ENCODE data around the gene SIK3.

Gene SIK3

GRCh38 chr11:116856423-116856822, 241.8 kb downstream of the SIK3 start:
- Histone ChIP-seq H3K4me3 (ENCODE audit: low read depth, low read length) (no peak overlapping the region), H3K27me3 (no peaks in the 10 kb centered on the region), H3K4me1 (no peaks in the 10 kb centered on the region), H3K36me3 (peaks cover 57% of the 10 kb centered on the region), H3K9me3 (no peaks in the 10 kb centered on the region)
- no peak for TF ChIP-seq CTCF (IDR thresholded peaks at IDR 0.05; ENCODE audit: low read depth, low read length)
- DNase-seq: no peak

- no peak overlapping the region for H3K4me3 ChIP-seq (ENCODE audit: low read depth, low read length)
- no peaks in the 10 kb centered on the region for H3K9me3 ChIP-seq
- no peaks in the 10 kb centered on the region for H3K27me3 ChIP-seq
- no peak for TF ChIP-seq CTCF (IDR thresholded peaks at IDR 0.05; ENCODE audit: low read depth, low read length)
- H3K36me3 ChIP-seq: peaks cover 54% of the 10 kb centered on the region
- no peaks in the 10 kb centered on the region for H3K4me1 ChIP-seq
- DNase-seq: no peak
Measured at GRCh38 chr11:116855413-116855812, 242.8 kb downstream of the SIK3 start.

GRCh38 chr11:116853461-116854073, 244.7 kb downstream of the SIK3 start:
- Histone ChIP-seq H3K9me3 (no peaks in the 10 kb centered on the region), H3K4me3 (ENCODE audit: low read depth, low read length) (no peak overlapping the region), H3K36me3 (peaks cover 58% of the 10 kb centered on the region), H3K4me1 (no peaks in the 10 kb centered on the region), H3K27me3 (no peaks in the 10 kb centered on the region)
- no peak for DNase-seq
- no peak for TF ChIP-seq CTCF (IDR thresholded peaks at IDR 0.05; ENCODE audit: low read depth, low read length)

- Histone ChIP-seq H3K9me3 (no peaks in the 10 kb centered on the region), H3K36me3 (peaks cover 57% of the 10 kb centered on the region), H3K4me1 (no peaks in the 10 kb centered on the region), H3K27me3 (no peaks in the 10 kb centered on the region), H3K4me3 (ENCODE audit: low read depth, low read length) (no peak overlapping the region)
- DNase-seq: no peak
- no peak for TF ChIP-seq CTCF (IDR thresholded peaks at IDR 0.05; ENCODE audit: low read depth, low read length)
Measured at GRCh38 chr11:116852261-116853031, 245.8 kb downstream of the SIK3 start.

GRCh38 chr11:116851626-116852025, 246.6 kb downstream of the SIK3 start:
- TF ChIP-seq CTCF (IDR thresholded peaks at IDR 0.05; ENCODE audit: low read depth, low read length): no peak
- no peaks in the 10 kb centered on the region for H3K4me1 ChIP-seq
- peaks cover 62% of the 10 kb centered on the region for H3K36me3 ChIP-seq
- no peak for DNase-seq
- H3K4me3 ChIP-seq (ENCODE audit: low read depth, low read length): no peak overlapping the region
- H3K27me3 ChIP-seq: no peaks in the 10 kb centered on the region
- H3K9me3 ChIP-seq: no peaks in the 10 kb centered on the region

GRCh38 chr11:116849486-116849885, 248.7 kb downstream of the SIK3 start:
- H3K4me3 ChIP-seq (ENCODE audit: low read depth, low read length): no peak overlapping the region
- H3K4me1 ChIP-seq: no peaks in the 10 kb centered on the region
- peaks cover 70% of the 10 kb centered on the region for H3K36me3 ChIP-seq
- H3K27me3 ChIP-seq: no peaks in the 10 kb centered on the region
- H3K9me3 ChIP-seq: no peaks in the 10 kb centered on the region
- TF ChIP-seq CTCF (IDR thresholded peaks at IDR 0.05; ENCODE audit: low read depth, low read length): no peak
- no peak for DNase-seq
